Transverse colon (tissue), 4 donors: ENCODE measurements around the gene C10orf143. TPM values are rescaled to one million over a fixed set of nuclear protein-coding genes. Genes with fewer than 3 reads are reported as not detected.
A peak's percentile ranks its signal among the peaks of the same experiment; 100 is the strongest.
"Not testable (repeated sequence)": the region's sequence is repeated elsewhere in the genome, so short reads cannot be mapped to it uniquely, and the experiment has no call there.

Source experiments
- DNase-seq: peaks from one replicate; pipeline ENCODE4 v3.0.0-alpha.2; 2019
- H3K27ac ChIP-seq, 4 donors: fragments of 200-600 bp; sonication (generic); 2 replicates each; pipeline ENCODE4 v1.5.1; 2016 to 2018; ENCODE audit warnings: inconsistent platforms in 4 of 4
- H3K27me3 ChIP-seq: fragments of 200-600 bp; sonication (generic); 2 replicates; pipeline ENCODE4 v1.5.1; 2017; ENCODE audit warnings: inconsistent platforms
- H3K36me3 ChIP-seq, 4 donors: fragments of 200-600 bp; sonication (generic); 2 replicates each; pipeline ENCODE4 v1.5.1; 2017 to 2019; ENCODE audit warnings: inconsistent platforms in 4 of 4
- H3K4me1 ChIP-seq, 4 donors: fragments of 200-600 bp; sonication (generic); 2 replicates each; pipeline ENCODE4 v1.5.1; 2017 to 2020; ENCODE audit warnings: inconsistent platforms in 4 of 4
- H3K4me3 ChIP-seq, 4 donors: fragments of 200-600 bp; sonication (generic); 1 replicate in 1 of 4; 2 replicates in 3 of 4; pipeline versions ENCODE4 v1.5.1 to v1.6.1; 2017 to 2019; ENCODE audit warnings: inconsistent platforms in 4 of 4
- H3K9me3 ChIP-seq, 2 donors: fragments of 200-600 bp; sonication (generic); 2 replicates each; pipeline ENCODE4 v1.5.1; 2017 to 2019; ENCODE audit warnings: inconsistent platforms in 2 of 2
- CTCF ChIP-seq, 5 experiments: fragments of 200-600 bp in 3 of 5; fragments of 450-650 bp in 2 of 5; sonication (generic) in 3 of 5; IDR thresholded peaks; 1 replicate in 2 of 5; 2 replicates in 3 of 5; pipeline ENCODE4 v1.5.1; 2016 to 2017; ENCODE audit warnings: antibody characterized with exemption in 5 of 5, inconsistent platforms in 3 of 5, mild to moderate bottlenecking in 2 of 5, moderate library complexity in 1 of 5
- EP300 ChIP-seq: sonication (generic); formaldehyde crosslinking; IDR thresholded peaks from one replicate; pipeline ENCODE4 v1.6.1; 2017; ENCODE audit warnings: antibody characterized with exemption, low read depth
- POLR2A ChIP-seq: fragments of 450-650 bp; IDR thresholded peaks from one replicate; pipeline ENCODE4 v1.6.1; 2016; ENCODE audit warnings: antibody characterized with exemption, mild to moderate bottlenecking, moderate library complexity
- POLR2AphosphoS5 ChIP-seq, 3 donors: sonication (generic); formaldehyde crosslinking; IDR thresholded peaks; one replicate each; pipeline ENCODE4 v1.6.1; 2016; ENCODE audit warnings: antibody characterized with exemption in 3 of 3
- WGBS, 2 donors: methylation state at CpG; one replicate each; pipeline ENCODE4 v1.1.5; 2018; ENCODE audit warnings: low coverage in 1 of 2; 5-methylcytosine and 5-hydroxymethylcytosine counted together
- in situ Hi-C, 4 donors: fragments of 200-750 bp; cut with MboI; loops; one replicate each; pipeline versions ENCODE4 v1.15.0 to v1.15.1; 2017; ENCODE audit warnings: low sequenced_read_pairs in 3 of 4, low pct_ligation_motif_present in 1 of 4, low pct_unique_long_range_greater_than_20kb in 1 of 4
- intact Hi-C: fragments of 100-400 bp; cut with DNase I; formaldehyde crosslinking; loops from one replicate; pipeline ENCODE4 v1.15.1; 2023; ENCODE audit warnings: low total_unique reads
- total RNA-seq, 4 donors: library from RNA; depleted of rRNA; stranded (reverse); fragments of >200 nt; gene quantifications; one replicate each; pipeline ENCODE4 v1.1.0, GENCODE V29; 2016

Gene C10orf143
- total RNA-seq, 4 donors from 2014 or later = 3.8 to 4.0 TPM; not detected in 2

GRCh38 chr10:130111113-130111851 lies 652 bp upstream of the C10orf143 start:
- WGBS, 2 donors = 1% methylated on average over 34 of the region's 49 CpGs; no CpG with 5 or more reads in 1 of the 2 donors
- Histone ChIP-seq H3K27ac (peak overlapping the region; percentile 87 to 96 (median 94)), H3K4me1 (peaks cover 3 to 23% (median 18%) of the 10 kb centered on the region in 4 donors), H3K27me3 (no peaks in the 10 kb centered on the region), H3K9me3 (no peaks in the 10 kb centered on the region), H3K4me3 (peak overlapping the region; percentile 67 to 77 (median 72)), H3K36me3 (no peaks in the 10 kb centered on the region)
- DNase-seq = peak; percentile 96
- TF ChIP-seq EP300 = no peak
- TF ChIP-seq POLR2AphosphoS5 (IDR thresholded peaks at IDR 0.05) = peak; percentile 69 to 78 (median 69)
- no peak for TF ChIP-seq CTCF (IDR thresholded peaks at IDR 0.05)
- peak; percentile 57 for TF ChIP-seq POLR2A
- in situ Hi-C loops (loop anchor here in 1 of 4 donors (25.0 kb wide), 1 partner anchor 1074 kb away; no protein-coding TSS in a partner anchor), intact Hi-C loops (loop anchor here (2.0 kb wide), 1 partner anchor 26 kb away; the partner anchor contains the start of gene GLRX3)

DNA sequence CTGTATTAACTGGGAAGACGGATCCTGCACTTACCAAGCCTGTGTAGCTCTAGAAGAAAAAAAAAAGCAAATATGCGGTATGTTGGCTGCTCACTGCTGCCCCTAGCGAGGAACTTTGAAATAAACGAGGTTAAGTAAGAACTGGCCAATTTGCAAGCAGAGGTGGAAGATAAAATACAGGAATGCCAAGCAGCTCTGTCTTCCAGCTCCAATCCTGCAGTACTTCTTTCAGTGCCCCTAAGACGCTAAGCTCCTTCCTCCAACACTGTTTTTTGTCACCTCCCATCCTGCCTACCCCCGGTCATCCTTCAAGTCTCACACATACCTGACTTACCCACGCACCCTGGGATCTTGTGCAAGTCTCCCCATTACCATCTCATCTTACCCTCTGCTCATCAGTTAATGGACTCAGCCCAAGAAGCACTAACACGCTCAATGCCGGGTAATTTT lies 809 bp downstream of the C10orf143 start:
- Histone ChIP-seq H3K36me3 (no peaks in the 10 kb centered on the region), H3K27ac (peak overlapping the region; percentile 87 to 96 (median 94)), H3K27me3 (no peaks in the 10 kb centered on the region), H3K9me3 (no peaks in the 10 kb centered on the region), H3K4me3 (peak overlapping the region; percentile 67 to 77 (median 72)), H3K4me1 (peaks cover 3 to 23% (median 18%) of the 10 kb centered on the region in 4 donors)
- peak; percentile 81 for DNase-seq
- 0 to 1% methylated on average over 4 to 9 of the region's 9 CpGs for WGBS, 2 donors
- in situ Hi-C loops (loop anchor here in 1 of 4 donors (25.0 kb wide), 1 partner anchor 1073 kb away; no protein-coding TSS in a partner anchor), intact Hi-C loops (loop anchor here (2.0 kb wide), 1 partner anchor 27 kb away; the partner anchor contains the start of gene GLRX3)
- TF ChIP-seq POLR2AphosphoS5 (IDR thresholded peaks at IDR 0.05) (no peak), CTCF (IDR thresholded peaks at IDR 0.05) (peak; percentile 79 to 88 (median 85))

- peaks cover 3 to 23% (median 18%) of the 10 kb centered on the region in 4 donors for H3K4me1 ChIP-seq
- no peaks in the 10 kb centered on the region for H3K36me3 ChIP-seq
- peak overlapping the region in 2 of 4 donors; percentile 71 to 72 for H3K4me3 ChIP-seq
- intact Hi-C loops (no loop called here), in situ Hi-C loops (loop anchor here in 1 of 4 donors (25.0 kb wide), 1 partner anchor 1072 kb away; no protein-coding TSS in a partner anchor)
- no peaks in the 10 kb centered on the region for H3K9me3 ChIP-seq
- 51% methylated on average over 6 of the region's 6 CpGs; no CpG with 5 or more reads in 1 of the 2 donors for WGBS, 2 donors
- TF ChIP-seq CTCF (IDR thresholded peaks at IDR 0.05) (no peak), EP300 (no peak), POLR2A (no peak), POLR2AphosphoS5 (IDR thresholded peaks at IDR 0.05) (no peak)
- no peaks in the 10 kb centered on the region for H3K27me3 ChIP-seq
- no peak for DNase-seq
- peak overlapping the region; percentile 87 to 96 (median 94) for H3K27ac ChIP-seq
Measured at GRCh38 chr10:130108934-130109604, 1.6 kb downstream of the C10orf143 start.

DNA sequence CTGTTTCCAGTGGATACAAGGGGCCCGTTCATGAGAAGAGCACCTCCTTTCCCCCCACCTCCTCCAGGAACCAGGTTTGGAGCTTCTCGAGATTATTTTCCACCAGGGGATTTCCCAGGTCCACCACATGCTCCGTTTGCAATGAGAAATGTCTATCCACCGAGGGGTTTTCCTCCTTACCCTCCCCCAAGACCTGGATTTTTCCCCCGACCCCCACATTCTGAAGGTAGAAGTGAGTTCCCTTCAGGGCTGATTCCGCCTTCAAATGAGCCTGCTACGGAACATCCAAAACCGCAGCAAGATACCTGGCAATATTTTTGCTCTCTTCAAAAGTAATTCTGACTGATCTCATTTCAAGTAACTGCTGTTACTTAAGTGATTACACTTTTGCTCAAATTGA lies 2.5 kb downstream of the C10orf143 start:
- H3K36me3 ChIP-seq, H3K4me3 ChIP-seq, intact Hi-C loops, H3K27ac ChIP-seq, DNase-seq, H3K27me3 ChIP-seq, H3K9me3 ChIP-seq: not testable (repeated sequence)
- peaks cover 3 to 23% (median 18%) of the 10 kb centered on the region in 4 donors for H3K4me1 ChIP-seq
- WGBS, 2 donors = 69 to 86% methylated on average over 2 to 8 of the region's 8 CpGs
- in situ Hi-C loops = loop anchor here in 1 of 4 donors (25.0 kb wide), 1 partner anchor 1071 kb away; no protein-coding TSS in a partner anchor
